ENCODE data around the gene DGKA. TPM values are rescaled to one million over a fixed set of nuclear protein-coding genes. Genes with fewer than 3 reads are reported as not detected.
A peak's percentile ranks its signal among the peaks of the same experiment; 100 is the strongest.

Gene DGKA
- total RNA-seq, 1 experiment from 2014 or later, result 7.6 TPM

DNA sequence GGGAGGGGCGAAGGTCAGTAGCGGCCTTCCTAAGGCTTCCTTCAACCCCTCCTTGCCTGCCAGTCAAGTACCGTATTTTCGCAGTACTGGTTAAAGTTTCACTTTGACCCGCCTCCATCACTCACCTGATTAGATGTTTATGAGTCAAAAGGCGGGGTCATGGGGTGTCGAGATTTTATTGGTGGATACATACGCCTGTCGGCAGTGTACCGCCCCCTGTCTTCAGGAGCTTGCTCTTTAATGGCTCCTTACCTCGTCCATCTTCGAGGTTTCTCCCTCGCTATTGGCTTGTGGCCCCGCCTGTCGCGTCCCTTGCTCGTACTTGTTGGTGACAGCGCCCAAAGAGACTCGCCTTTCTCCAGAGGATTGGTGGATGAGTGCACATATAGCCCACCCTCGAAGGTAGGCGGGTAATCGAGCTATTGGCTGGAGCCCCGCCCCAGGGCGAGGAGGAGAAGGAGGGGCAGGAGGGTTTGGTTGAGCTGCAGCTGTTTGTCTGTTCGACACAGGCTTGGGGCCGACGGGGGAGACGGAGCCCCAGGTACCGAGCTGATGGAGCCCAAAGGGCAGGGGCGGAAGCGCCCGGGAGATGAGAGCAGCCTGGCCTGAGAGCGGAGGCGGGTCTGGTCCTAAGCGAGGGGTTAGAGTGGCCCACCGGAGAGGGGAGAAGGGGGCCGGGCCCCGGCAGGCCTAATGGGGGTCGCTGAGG is 42.8 kb downstream of the DGKA start, which contains the start of gene RAB5B:
Gene RAB5B, plus strand, starts transcription at position 480 of the 709 bp plus-strand sequence. CDS start 12,883 bp downstream, outside the sequence.
- no TSS peak for BruUV-seq (replicated peaks)
- peaks cover 5% of the 10 kb centered on the region; the same call in 1 of the 2 replicates for H3K36me3 ChIP-seq (ENCODE audit: control insufficient read depth, insufficient read depth, low read length)
- ChIA-PET CTCF (interaction anchor here (0.7 to 1.2 kb wide), 3 partner anchors 22 to 112 kb away, joined by 3 to 5 read pairs (median 3); no protein-coding TSS in a partner anchor), POLR2A (interaction anchor here (0.5 to 2.1 kb wide), 9 partner anchors 11 to 1311 kb away, joined by 3 to 9 read pairs (median 4); partner anchors contain the start of genes ORMDL2 and SARNP)
- in situ Hi-C loops (cut with HindIII; ENCODE audit: low pct_unique_long_range_greater_than_20kb, low sequenced_read_pairs) (no loop called here), intact Hi-C loops (cut with micrococcal nuclease; ENCODE audit: unreplicated experiment) (no loop called here)
- peak within 1 kb of the TSS; percentile 90 to 98 for H3K4me3 ChIP-seq (ENCODE audit: low read depth in 2 of 2, low read length in 2 of 2)
- no peaks in the 10 kb centered on the region for H3K9me3 ChIP-seq (ENCODE audit: control insufficient read depth, insufficient read depth, low read depth, low read length)
- TF ChIP-seq, protein P1, sequence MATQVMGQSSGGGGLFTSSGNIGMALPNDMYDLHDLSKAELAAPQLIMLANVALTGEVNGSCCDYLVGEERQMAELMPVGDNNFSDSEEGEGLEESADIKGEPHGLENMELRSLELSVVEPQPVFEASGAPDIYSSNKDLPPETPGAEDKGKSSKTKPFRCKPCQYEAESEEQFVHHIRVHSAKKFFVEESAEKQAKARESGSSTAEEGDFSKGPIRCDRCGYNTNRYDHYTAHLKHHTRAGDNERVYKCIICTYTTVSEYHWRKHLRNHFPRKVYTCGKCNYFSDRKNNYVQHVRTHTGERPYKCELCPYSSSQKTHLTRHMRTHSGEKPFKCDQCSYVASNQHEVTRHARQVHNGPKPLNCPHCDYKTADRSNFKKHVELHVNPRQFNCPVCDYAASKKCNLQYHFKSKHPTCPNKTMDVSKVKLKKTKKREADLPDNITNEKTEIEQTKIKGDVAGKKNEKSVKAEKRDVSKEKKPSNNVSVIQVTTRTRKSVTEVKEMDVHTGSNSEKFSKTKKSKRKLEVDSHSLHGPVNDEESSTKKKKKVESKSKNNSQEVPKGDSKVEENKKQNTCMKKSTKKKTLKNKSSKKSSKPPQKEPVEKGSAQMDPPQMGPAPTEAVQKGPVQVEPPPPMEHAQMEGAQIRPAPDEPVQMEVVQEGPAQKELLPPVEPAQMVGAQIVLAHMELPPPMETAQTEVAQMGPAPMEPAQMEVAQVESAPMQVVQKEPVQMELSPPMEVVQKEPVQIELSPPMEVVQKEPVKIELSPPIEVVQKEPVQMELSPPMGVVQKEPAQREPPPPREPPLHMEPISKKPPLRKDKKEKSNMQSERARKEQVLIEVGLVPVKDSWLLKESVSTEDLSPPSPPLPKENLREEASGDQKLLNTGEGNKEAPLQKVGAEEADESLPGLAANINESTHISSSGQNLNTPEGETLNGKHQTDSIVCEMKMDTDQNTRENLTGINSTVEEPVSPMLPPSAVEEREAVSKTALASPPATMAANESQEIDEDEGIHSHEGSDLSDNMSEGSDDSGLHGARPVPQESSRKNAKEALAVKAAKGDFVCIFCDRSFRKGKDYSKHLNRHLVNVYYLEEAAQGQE (IDR thresholded peaks at IDR 0.05; ENCODE audit: insufficient read depth in 1 of 2, low read depth in 2 of 2, low read length in 1 of 2), result no peak
- no peak; the same call in 1 of the 2 replicates for TF ChIP-seq POLR2AphosphoS5 (IDR thresholded peaks at IDR 0.05; ENCODE audit: low read depth, low read length)
- TF ChIP-seq TCF7L2 (IDR thresholded peaks at IDR 0.05; ENCODE audit: low read depth, low read length), result peak; percentile 68
- TF ChIP-seq, protein P2, sequence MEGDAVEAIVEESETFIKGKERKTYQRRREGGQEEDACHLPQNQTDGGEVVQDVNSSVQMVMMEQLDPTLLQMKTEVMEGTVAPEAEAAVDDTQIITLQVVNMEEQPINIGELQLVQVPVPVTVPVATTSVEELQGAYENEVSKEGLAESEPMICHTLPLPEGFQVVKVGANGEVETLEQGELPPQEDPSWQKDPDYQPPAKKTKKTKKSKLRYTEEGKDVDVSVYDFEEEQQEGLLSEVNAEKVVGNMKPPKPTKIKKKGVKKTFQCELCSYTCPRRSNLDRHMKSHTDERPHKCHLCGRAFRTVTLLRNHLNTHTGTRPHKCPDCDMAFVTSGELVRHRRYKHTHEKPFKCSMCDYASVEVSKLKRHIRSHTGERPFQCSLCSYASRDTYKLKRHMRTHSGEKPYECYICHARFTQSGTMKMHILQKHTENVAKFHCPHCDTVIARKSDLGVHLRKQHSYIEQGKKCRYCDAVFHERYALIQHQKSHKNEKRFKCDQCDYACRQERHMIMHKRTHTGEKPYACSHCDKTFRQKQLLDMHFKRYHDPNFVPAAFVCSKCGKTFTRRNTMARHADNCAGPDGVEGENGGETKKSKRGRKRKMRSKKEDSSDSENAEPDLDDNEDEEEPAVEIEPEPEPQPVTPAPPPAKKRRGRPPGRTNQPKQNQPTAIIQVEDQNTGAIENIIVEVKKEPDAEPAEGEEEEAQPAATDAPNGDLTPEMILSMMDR (IDR thresholded peaks at IDR 0.05), result no peak
- peak; percentile 52; the same call in 1 of the 2 replicates for TF ChIP-seq SIN3A (IDR thresholded peaks at IDR 0.05; ENCODE audit: borderline replicate concordance, insufficient read depth, low read depth, low read length)
- H3K4me1 ChIP-seq (ENCODE audit: control insufficient read depth, insufficient read depth, low read length), result peaks cover 18% of the 10 kb centered on the region
- ATAC-seq (peak; percentile 98), DNase-seq (ENCODE audit: low read depth, low spot score) (peak; percentile 100)
- peak within 1 kb of the TSS; percentile 95 for H3K27ac ChIP-seq (ENCODE audit: low read length)
- H3K27me3 ChIP-seq (ENCODE audit: control insufficient read depth, insufficient read depth, low read length), result no peaks in the 10 kb centered on the region

GRCh38 chr12:55974308-55974730 is 43.4 kb downstream of the DGKA start:
- peak overlapping the region; percentile 90 to 98 for H3K4me3 ChIP-seq (ENCODE audit: low read depth in 2 of 2, low read length in 2 of 2)
- BruUV-seq (replicated peaks), result no TSS peak
- no peaks in the 10 kb centered on the region for H3K27me3 ChIP-seq (ENCODE audit: control insufficient read depth, insufficient read depth, low read length)
- in situ Hi-C loops (cut with HindIII; ENCODE audit: low pct_unique_long_range_greater_than_20kb, low sequenced_read_pairs) (no loop called here), intact Hi-C loops (cut with micrococcal nuclease; ENCODE audit: unreplicated experiment) (no loop called here)
- DNase-seq (ENCODE audit: low read depth, low spot score), result no peak
- peak overlapping the region; percentile 81 for H3K27ac ChIP-seq (ENCODE audit: low read length)
- ATAC-seq, result peak; percentile 54
- CTCF ChIA-PET, result interaction anchor here (1.2 kb wide), 2 partner anchors 21 to 44 kb away, joined by 3 to 5 read pairs; no protein-coding TSS in a partner anchor
- POLR2A ChIA-PET, result interaction anchor here (0.5 to 2.1 kb wide), 6 partner anchors 10 to 281 kb away, joined by 3 to 9 read pairs (median 5); partner anchors contain the start of genes ORMDL2 and SARNP
- H3K36me3 ChIP-seq (ENCODE audit: control insufficient read depth, insufficient read depth, low read length), result peaks cover 7% of the 10 kb centered on the region
- peaks cover 18% of the 10 kb centered on the region for H3K4me1 ChIP-seq (ENCODE audit: control insufficient read depth, insufficient read depth, low read length)
- H3K9me3 ChIP-seq (ENCODE audit: control insufficient read depth, insufficient read depth, low read depth, low read length), result no peaks in the 10 kb centered on the region
- TF ChIP-seq, protein P1 (IDR thresholded peaks at IDR 0.05; ENCODE audit: insufficient read depth in 1 of 2, low read depth in 2 of 2, low read length in 1 of 2), result no peak
- TF ChIP-seq TCF7L2 (IDR thresholded peaks at IDR 0.05; ENCODE audit: low read depth, low read length) (no peak), SIN3A (IDR thresholded peaks at IDR 0.05; ENCODE audit: borderline replicate concordance, insufficient read depth, low read depth, low read length) (no peak; the same call in 1 of the 2 replicates), POLR2AphosphoS5 (IDR thresholded peaks at IDR 0.05; ENCODE audit: low read depth, low read length) (no peak)
- TF ChIP-seq, protein P2 (IDR thresholded peaks at IDR 0.05), result no peak
